ENCODE measurements around the gene SLC25A13. TPM values are rescaled to one million over a fixed set of nuclear protein-coding genes. Genes with fewer than 3 reads are reported as not detected.

The SLC25A13 gene
- total RNA-seq, 2 experiments from 2014 or later, result 7.3 to 9.0 TPM

DNA sequence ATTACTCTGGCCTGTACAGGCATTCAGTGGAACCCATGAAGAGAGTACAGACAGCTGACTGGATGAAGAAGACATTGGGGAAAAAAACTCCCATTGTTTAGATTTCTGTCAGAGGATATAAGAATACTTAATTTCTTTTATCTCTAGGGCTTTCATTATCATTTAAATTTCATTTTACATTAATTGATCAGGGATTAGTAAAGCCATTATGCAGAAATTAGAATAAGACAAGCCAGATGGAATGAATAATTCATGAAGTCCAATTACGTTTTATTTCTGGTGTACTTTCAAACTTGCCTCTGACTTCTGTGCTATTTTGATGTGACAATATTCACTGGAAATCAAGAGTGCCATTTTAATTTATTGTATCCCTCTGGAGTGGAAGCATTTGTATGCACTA, 247.0 kb downstream of the SLC25A13 start:
- Mint-ChIP-seq H3K27ac (no peak overlapping the region), H3K27me3 (peaks cover 34% of the 10 kb centered on the region), H3K36me3 (ENCODE audit: low read depth) (no peaks in the 10 kb centered on the region), H3K9me3 (no peaks in the 10 kb centered on the region), H3K4me3 (no peak overlapping the region), H3K4me1 (ENCODE audit: low read depth) (peaks cover 10% of the 10 kb centered on the region)
- intact Hi-C loops (cut with micrococcal nuclease), result no loop called here
- TF ChIP-seq, protein P1, sequence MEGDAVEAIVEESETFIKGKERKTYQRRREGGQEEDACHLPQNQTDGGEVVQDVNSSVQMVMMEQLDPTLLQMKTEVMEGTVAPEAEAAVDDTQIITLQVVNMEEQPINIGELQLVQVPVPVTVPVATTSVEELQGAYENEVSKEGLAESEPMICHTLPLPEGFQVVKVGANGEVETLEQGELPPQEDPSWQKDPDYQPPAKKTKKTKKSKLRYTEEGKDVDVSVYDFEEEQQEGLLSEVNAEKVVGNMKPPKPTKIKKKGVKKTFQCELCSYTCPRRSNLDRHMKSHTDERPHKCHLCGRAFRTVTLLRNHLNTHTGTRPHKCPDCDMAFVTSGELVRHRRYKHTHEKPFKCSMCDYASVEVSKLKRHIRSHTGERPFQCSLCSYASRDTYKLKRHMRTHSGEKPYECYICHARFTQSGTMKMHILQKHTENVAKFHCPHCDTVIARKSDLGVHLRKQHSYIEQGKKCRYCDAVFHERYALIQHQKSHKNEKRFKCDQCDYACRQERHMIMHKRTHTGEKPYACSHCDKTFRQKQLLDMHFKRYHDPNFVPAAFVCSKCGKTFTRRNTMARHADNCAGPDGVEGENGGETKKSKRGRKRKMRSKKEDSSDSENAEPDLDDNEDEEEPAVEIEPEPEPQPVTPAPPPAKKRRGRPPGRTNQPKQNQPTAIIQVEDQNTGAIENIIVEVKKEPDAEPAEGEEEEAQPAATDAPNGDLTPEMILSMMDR (IDR thresholded peaks at IDR 0.05), result no peak
- no peak for DNase-seq
- no peak for ATAC-seq
- POLR2A ChIA-PET, result no interaction called here
- CTCF ChIA-PET, result interaction anchor here (0.7 to 4.1 kb wide), 7 partner anchors 11 to 955 kb away, joined by 3 to 29 read pairs (median 4); no protein-coding TSS in a partner anchor

Small RNA genes lying within 50 kb of the gene (microRNA-seq; reads per million reads assigned to microRNA genes)
- not detected for gene MIR591 (ENCODE audit: borderline microRNAs expressed, borderline replicate concordance)

Data from activated CD8-positive, alpha-beta T cell treated with anti-CD3 and anti-CD28 coated beads for 36 hours (primary cell).